TTC549 (cell line): ENCODE results near the gene ITPRIPL1.

Experiments used
- FAIRE-seq: peaks from 2 replicates; lab custom pipeline; 2012; peaks lifted over from hg19 to GRCh38; lab: Jason Lieb, UNC

Gene ITPRIPL1

DNA sequence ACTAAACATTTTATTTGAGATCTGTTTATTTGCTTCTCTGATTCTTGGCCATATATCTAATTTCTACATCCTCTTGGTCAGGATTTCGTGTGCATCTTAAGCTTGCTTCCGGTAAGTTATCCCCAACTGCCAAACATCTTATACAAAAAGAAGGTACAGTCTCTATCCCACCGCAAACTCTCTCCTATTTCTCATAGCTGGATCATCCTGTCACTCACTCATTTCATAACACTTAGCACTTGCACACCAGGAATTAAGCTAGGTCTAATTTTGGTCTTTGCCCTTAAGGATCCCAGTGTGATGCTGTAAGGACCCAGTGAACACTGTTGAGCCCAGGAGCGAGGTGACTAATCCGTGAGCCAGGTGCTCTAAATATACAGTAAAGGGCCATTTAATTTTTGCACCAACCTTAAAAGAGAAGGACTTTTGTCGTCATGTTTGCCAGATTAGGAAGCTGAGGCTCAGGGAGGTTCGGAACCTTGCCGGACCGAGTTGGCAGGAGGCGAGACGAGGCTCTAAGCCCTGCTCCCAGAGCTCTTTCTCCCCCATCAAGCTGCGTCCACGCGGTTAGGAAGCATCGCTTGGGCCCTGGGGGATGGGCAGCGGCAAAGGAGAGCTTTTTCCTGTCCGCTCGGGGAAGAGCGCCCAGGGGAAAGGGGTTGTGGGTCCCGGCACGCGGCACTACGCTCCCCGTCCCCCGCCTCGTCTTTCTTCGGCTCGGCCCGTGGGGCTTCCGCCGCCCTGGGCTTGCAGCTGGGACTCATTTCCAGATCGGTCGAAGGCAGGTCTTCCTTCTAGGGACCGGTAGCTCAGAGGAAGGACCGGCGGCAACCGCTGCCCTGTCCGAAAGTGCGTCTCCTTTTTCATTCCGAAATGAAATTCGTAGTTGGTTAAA, 4.1 kb upstream of the ITPRIPL1 start:
- no peak for FAIRE-seq

DNA sequence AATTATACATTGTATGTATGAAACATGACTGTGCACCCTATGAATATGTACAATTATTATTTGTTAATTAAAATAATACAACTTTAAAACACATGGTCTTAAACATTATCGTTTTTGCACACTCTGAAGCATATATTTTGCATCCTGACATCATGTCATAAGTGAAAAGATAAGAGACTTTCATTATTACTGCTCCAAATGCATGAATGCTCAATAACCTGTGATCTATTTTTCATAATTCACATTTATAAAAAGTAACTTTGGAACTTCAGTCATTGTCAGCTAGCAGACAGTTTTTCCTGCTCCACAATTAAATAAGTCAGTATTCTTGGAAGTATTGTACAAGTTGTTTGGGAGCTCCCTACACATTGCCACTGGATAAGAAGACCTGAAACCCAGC, 1.3 kb upstream of the ITPRIPL1 start:
- FAIRE-seq, result no peak

DNA sequence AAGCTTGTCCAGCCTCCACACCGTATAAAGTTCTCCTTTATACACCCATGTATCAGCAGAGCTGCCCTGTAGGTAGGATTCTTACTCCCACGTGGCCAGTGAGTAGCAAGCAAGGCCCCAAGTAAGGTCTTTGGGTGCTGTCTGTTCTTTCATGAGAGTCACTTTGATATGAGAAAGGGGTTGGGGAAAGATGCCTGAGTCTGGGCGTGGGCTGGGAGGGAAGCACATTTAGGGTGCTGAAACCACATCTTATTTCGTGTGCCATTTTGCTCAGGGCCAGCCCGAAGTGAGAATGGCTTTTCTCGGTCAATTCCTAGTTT, 436 bp upstream of the ITPRIPL1 start:
- FAIRE-seq, result no peak

DNA sequence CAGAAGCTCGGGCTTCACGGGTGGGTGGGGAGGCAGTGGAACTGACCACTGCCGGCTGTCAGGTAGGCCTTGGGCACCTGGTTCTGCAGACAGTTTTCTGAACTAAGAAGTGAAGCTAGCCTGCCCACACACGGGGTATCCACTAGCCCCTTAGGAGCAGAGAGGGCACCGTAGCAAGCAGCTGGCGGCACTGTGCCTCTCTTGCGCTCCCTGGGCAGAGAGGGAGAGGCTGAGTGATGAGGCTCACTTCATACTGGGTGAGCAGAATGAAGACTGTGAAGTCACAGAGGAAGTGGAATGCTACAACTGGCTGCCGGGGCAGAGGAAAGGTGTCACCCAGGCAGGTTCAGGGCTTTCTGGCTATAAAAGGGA, 753 bp downstream of the ITPRIPL1 start:
- no peak for FAIRE-seq

DNA sequence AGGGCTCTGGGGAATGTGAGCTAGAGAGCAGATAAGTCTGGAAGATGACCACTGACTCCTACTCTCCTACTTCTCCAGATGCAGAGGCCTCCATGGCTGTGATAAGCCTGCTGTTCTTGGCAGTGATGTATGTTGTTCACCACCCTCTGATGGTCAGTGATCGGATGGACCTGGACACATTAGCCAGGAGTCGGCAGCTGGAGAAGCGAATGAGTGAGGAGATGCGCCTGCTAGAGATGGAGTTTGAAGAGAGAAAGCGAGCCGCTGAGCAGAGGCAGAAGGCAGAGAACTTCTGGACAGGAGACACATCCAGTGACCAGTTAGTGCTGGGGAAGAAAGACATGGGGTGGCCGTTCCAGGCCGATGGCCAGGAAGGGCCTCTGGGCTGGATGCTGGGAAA, 1.4 kb downstream of the ITPRIPL1 start:
- FAIRE-seq, result no peak

DNA sequence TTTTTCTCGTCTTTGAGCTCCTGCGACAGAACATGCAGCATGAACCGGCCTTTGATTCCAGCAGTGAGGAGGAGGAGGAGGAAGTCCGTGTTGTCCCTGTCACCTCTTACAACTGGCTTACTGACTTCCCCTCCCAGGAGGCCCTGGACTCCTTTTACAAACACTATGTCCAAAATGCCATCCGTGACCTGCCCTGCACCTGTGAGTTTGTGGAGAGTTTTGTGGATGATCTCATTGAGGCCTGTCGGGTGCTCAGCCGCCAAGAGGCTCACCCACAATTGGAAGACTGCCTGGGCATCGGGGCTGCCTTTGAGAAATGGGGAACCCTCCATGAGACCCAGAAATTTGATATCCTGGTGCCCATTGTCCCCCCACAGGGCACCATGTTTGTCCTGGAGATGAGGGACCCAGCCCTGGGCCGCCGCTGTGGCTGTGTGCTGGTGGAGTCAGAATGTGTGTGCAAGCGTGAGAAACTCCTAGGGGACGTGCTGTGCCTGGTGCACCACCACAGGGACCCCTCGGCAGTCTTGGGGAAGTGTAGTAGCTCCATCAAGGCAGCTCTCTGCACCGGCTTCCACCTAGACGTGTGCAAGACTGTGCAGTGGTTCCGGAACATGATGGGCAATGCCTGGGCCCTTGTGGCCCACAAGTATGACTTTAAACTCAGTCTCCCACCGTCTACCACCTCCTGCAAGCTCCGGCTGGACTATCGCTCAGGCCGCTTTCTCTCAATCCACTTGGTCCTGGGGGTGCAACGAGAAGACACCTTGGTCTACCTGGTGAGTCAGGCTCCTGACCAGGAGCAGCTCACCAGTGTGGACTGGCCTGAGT, 2.1 kb downstream of the ITPRIPL1 start:
- FAIRE-seq, result no peak

DNA sequence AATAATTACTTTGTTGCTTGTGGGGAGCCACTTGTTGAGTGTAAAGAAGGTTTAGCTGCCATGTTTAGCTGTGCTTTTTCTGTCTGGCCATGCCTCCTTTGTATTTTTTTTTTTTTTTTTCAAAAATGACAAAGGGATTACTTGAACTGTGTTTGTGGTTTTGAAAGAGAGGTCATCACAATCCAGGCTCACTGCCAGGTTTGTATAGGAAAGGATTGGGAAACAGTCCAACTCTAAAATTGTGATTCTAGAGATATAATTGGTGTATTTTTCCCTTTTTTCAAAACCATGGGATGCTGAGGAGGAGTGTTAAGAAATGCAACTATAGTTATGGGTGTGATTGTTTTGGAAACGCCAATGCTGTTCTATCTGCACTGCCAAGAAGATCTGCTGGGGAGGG, 4.3 kb downstream of the ITPRIPL1 start:
- FAIRE-seq, result no peak

DNA sequence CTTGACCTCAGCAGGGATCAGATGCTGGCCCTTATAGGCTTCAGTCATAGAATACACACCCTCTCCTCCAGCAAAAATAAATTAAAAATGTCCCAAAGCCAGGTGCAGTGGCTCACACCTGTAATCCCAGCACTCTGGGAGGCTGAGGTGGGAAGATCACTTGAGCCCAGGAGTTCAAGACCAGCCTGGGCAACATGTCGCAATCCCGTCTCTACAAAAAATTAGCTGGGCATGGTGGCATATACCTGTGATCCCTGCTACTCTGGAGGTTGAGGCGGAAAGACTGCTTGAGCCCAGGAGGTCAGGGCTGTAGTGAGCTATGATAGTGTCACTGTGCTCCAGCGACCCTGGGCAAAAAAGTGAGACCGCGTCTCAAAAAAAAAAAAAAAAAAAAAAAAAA, 4.8 kb downstream of the ITPRIPL1 start:
- no peak for FAIRE-seq

DNA sequence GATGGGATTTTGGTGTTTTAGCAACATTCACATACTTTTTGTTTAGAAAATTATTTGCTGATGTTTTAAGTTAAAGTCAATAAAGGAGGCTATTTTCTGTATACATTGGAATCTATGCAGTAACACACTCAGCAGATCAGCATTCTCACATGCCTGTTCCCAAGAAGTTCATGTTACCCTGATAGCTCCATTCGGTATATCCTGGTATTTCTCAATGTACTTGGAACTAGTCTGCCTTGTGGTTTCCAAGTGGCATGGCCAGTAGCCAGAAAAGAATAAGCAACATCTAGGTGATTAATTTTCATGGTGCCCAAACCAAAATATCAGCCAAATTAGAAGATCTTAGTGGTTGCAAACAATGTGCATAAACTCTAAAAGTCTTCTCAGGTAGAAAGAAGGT, 5.3 kb downstream of the ITPRIPL1 start:
- no peak for FAIRE-seq

DNA sequence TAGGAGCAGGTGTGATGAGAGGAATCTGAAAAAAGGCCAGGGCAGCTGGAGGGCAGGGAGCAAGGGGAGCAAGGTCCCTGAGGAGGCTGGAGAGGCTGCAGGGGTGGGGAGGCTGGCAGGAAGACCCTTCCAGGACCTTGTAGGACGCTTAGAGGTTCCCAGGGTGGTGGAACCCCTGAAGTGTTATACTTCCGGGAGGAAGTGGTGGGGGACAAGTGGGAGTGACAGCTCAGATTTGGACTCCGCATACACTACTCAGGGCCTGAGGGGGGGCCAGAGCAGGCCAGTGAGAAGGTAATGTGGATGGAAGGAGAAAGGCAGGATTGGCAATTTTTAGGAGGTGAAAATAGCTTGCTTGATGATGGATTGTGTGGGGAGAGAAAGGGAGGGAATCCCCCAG, 8.6 kb downstream of the ITPRIPL1 start:
- FAIRE-seq, result no peak

DNA sequence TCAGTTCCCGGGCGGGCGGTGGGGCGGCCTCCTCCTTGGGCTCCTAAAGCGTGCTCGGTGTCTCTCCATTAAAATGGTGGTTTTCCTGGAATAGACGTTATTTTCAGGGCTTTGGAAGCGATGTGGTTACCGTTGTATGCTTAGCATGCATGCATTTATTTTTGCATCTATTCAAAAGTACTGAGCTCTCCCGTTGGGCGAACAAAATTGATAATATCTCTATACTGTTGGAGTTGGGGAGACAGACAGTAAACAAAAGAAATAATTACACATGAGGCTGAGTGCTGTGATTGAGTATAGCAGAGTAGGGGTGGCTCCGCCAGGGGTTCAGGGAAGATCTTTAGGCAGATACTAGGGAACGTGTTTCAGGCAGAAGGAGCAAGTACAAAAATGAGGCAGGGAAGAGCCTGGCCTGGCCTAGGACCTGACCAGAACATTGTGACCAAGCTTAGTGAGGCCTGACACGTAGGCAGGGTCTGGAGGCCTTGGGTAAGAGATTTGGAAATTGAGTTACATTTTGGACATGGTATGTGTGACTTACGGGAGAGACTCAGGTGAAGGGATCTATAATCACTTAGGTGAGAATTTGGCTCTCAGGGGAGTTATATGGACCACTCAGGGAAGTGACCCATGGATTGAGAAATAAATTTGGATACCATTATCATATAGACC, 11.1 kb downstream of the ITPRIPL1 start:
- no peak for FAIRE-seq

DNA sequence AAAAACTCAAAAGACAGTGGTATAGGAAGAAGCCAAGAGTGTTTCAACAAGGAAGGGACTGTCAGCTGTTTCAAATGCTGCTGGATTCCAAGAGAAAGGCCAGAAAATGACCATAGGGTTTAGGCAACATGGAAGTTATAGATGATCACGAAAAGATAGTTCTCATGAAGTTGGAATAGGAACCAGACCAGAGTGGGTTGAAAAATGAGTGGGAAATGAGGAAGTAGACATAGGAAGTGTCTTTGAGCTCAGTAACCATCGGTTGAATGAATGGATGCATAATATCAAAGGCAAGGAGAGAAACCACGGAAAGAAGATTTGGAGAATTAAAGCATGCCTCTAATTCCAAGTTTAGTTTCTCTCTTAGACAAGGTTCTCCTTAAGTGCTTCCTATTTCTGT, 11.8 kb downstream of the ITPRIPL1 start:
- no peak for FAIRE-seq

DNA sequence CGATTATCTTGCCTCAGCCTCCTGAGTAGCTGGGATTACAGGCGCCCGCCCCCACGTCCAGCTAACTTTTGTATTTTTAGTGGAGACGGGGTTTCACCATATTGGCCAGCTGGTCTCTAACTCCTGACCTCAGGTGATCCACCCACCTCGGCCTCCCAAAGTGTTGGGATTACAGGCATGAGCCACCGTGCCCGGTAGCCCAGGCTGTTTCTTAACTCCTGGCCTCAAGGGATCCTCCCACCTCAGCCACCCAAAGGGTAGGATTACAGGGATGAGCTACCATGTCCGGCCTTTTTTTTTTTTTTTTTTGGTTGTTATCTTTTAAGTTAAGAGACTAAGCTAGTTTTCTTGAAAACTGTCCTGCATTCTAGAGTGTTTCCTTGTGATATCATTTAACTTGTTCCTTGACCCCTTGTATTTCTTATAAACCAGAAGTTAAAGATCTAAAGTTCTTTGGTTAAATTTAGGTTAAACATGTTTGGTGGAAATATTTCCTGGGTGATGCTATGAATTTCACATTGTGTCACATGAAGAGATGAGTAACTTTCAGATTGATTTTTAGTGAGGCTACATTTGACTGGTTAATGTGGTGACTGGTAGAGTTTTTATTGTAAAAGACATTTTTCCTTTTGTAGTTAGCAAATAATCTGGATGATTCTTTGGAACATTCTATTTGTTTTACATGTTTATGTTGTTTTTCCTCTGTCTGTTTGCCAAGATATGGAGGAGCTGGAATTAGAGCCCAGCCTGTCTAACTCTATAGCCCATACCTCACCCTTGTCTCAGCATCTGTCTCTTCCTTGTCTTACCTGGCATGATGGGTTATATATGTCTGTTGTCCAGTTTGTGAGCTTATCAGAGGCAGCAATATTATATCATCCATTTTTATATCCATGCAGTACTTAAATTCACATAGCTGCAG, 15.6 kb downstream of the ITPRIPL1 start:
- FAIRE-seq, result no peak

DNA sequence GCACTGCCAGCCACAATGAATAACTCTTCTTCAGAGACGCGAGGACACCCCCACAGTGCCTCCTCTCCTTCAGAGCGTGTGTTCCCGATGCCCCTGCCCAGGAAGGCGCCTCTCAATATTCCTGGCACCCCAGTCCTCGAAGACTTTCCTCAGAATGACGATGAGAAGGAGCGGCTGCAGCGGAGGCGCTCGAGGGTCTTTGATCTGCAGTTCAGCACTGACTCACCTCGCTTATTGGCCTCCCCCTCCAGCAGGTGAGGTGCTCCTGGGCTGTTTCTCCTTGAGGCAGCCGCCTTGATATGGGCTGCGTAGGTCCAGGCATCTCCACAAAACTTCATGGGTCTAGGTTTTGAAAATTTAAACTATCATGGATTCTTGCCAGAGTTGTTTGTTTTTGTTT, 16.5 kb downstream of the ITPRIPL1 start:
- FAIRE-seq, result no peak

DNA sequence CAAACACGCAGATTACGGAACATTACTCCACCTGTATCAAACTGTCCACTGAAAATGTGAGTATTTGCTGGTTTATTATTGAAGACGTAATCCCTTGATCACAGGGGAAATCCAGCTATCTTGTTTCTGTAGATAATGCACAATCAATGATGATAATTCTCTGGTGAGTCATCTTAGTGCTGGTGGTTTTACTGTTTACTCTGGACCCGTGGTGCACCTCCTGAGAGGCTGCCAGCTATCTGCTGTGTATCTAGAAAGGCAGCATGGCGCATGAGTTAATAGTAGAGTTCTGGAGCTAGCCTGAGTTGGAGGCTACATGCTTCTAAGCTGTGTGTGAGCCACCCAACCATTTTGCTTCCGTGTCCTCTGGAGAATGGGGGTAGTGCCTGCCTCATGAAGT, 17.0 kb downstream of the ITPRIPL1 start:
- no peak for FAIRE-seq

DNA sequence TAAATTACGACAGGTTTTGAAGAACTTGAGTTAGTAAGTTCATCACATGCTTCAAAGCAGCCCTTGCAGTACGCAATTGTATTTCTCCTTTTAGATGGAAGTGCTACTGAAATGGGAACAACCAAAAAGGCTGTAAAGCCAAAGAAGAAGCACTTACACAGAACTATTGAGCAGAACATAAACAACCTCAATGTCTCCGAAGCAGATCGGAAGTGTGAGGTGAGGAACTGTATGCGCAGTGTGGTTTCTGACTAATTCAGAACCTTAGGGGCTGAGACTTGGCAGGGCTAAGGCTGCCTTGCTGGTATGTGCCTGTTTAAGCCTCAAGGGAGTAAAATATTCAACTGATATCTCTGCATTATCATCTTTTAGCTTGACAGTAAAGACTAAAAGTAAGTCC, 18.9 kb downstream of the ITPRIPL1 start:
- FAIRE-seq, result no peak

DNA sequence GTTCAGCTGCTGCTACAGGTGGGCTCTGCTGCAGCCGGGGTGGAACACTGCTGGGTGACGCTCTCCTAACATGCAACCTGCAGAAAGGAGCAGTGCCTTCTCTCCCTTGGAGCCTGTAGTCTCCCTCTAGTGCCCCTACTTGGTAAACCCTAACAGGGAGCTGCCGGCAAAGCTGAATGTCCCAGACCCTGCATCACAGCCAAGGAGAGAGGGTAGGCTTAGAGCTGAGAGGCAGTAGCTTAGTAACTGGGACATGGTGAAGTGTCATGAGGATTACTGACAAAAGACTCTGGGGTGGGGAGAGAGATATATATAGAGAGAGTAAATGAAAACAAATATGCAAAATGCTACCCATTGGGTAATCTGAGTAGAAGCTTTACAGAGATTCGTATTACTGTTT, 20.3 kb downstream of the ITPRIPL1 start:
- no peak for FAIRE-seq

DNA sequence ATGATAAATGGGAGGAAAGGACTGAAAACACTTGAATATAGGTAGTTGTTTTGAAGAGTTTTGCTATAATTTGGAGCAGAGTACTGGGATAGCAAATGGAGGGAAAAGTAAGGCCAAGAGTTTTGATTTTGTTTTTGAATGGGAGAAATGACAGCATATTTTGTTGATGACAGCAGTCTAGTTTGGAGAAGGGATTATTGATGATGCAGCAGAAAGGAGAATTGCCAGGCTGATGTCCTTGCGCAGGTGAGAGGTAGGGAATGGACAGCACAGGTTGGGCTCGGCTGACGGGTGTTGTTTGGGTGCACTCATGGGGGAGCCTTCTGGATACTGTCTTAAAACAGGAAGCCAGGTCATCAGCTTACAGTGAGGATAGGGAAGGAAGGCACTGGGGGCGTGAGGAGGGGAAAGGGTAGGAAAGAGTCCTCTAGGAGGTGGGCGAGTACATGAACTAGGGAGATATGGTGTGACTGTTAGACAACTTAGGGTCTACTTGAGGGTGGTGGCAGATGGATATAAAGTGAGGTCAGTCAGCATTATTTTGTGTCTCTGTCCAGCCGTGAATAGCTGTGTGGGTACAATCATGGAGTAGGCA, 20.8 kb downstream of the ITPRIPL1 start:
- no peak for FAIRE-seq

DNA sequence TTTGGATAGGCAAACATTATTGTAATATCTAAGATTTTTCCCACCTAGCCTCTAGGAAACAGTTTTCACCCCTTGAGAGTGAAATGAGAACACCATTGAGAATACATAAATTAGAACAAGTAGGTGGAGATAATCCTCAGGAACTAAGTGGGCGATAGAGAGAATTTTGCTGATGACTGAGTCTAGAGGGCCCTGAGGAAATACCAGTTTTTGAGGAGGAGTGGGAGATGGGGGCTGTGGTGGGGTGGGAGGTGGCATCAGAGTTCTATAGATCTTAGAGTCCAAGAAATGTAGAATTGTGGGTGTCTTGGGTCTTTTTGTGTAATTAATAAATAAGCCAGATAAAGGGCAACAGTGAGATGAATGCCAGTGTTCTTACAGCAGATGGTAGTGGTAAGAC, 22.3 kb downstream of the ITPRIPL1 start:
- FAIRE-seq, result no peak

DNA sequence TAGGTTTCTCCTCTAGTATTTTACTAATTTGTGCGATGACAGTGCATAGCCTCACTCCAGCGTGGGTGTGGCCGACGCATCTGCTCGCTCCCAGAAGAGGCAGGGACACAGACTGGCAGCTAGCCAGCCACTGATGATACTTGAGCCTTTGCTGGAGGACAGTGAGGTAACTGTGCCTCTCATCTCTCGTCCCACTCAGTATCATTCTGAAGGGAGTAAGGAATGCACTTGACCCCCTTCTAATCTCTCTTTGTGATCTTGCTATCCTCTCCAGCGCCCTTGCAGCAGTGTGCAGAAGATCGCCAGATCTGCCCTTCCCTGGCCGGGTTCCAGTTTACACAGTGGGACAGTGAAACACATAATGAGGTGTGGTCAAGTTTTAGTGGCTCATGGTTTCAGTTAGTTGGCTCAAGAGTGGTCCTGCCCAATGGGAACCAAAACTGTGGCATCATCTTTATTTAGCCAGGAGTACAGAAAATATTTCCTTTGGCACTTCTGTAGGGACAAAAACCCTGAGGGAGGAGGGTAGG, 28.0 kb downstream of the ITPRIPL1 start:
- FAIRE-seq, result no peak

DNA sequence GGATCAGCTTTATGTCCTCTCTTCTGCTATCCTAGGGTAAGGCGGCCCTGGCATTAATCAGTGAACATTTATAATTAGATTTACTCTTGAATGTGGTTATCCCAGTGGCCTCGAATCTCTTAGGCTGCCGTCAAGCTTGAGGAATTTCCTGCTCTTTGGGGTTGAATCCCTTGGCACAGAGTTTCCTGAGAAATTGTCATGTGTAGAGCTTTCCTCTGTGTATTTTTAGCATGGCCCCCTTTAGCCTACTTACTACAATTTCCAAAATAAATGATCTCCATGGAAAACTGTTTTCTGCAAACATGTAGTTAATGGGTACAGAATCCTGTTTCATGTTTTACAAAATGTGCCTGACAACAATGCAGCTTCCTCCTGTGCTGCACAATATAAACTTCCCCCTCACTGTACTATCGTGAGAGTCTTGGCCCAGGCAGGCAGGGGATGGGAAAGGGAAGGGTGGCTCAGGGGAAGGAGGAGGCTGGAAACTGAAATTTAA, 28.5 kb downstream of the ITPRIPL1 start:
- no peak for FAIRE-seq
